WI38 (cell line): Measurements from ENCODE around the gene ANP32E.
"Not testable (repeated sequence)": the region's sequence is repeated elsewhere in the genome, so short reads cannot be mapped to it uniquely, and the experiment has no call there.

Experiments used
- H3K4me3 ChIP-seq: 2 replicates; pipeline ENCODE4 v1.5.1; 2011; ENCODE audit warnings: low read depth, mild to moderate bottlenecking, control low read depth, low read length
- TF ChIP-seq, protein P1 (sequence below): IDR thresholded peaks from 2 replicates; pipeline ENCODE4 v1.5.1; 2012; ENCODE audit warnings: low read depth, mild to moderate bottlenecking, control low read depth, low read length

The ANP32E gene

DNA sequence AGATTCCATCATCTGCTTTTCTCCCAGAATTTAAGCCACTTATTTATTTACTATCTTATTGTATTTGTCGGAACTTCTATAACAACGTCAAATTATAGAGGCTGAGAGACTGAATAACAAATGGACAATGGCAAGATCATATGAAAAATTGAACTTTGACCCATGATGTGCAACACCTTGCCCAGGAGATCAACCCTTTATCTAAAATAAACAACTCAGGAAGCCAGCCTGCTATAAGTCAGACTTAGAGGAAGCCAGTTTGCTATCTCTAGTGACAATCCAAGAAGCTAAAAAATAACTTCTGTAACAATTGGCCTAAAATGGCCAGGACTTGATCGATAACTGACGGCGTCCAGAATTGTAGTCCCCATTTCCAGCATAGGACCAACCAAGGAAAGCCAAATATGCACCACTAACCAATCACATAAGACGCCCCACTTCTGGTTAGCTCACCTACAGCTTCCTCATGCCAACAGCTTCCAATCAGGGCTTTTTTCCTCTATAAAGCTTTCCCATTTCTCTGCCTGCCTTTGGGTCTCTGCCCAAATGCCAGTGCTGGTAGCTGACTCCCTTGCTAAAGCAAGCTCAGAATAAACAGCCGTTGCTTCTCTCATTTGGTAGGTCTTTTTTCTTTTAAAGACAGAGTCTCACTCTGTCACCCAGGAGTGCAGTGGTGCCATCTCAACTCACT, 28.5 kb downstream of the ANP32E start:
- no peak overlapping the region for H3K4me3 ChIP-seq
- TF ChIP-seq, protein P1, sequence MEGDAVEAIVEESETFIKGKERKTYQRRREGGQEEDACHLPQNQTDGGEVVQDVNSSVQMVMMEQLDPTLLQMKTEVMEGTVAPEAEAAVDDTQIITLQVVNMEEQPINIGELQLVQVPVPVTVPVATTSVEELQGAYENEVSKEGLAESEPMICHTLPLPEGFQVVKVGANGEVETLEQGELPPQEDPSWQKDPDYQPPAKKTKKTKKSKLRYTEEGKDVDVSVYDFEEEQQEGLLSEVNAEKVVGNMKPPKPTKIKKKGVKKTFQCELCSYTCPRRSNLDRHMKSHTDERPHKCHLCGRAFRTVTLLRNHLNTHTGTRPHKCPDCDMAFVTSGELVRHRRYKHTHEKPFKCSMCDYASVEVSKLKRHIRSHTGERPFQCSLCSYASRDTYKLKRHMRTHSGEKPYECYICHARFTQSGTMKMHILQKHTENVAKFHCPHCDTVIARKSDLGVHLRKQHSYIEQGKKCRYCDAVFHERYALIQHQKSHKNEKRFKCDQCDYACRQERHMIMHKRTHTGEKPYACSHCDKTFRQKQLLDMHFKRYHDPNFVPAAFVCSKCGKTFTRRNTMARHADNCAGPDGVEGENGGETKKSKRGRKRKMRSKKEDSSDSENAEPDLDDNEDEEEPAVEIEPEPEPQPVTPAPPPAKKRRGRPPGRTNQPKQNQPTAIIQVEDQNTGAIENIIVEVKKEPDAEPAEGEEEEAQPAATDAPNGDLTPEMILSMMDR: no peak

DNA sequence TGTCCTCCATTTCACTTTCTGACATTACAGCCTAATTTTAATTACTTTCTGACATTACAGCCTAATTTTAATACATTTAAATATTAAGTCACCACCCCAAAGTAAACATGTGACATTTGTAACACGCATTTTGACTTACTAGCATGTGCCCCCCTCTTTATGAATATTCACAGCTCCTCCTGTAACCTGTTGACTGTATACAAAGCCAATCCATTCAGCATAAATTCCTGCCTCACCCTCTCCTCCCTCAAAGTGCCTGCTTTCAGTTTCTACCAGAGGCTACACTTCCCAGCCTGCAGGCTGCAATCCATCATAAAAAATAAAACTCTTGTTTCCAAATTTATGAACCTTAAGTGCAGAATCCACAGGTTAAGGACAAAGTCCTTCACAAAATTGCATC, 39.5 kb downstream of the ANP32E start:
- H3K4me3 ChIP-seq: no peak overlapping the region
- TF ChIP-seq, protein P1: no peak

DNA sequence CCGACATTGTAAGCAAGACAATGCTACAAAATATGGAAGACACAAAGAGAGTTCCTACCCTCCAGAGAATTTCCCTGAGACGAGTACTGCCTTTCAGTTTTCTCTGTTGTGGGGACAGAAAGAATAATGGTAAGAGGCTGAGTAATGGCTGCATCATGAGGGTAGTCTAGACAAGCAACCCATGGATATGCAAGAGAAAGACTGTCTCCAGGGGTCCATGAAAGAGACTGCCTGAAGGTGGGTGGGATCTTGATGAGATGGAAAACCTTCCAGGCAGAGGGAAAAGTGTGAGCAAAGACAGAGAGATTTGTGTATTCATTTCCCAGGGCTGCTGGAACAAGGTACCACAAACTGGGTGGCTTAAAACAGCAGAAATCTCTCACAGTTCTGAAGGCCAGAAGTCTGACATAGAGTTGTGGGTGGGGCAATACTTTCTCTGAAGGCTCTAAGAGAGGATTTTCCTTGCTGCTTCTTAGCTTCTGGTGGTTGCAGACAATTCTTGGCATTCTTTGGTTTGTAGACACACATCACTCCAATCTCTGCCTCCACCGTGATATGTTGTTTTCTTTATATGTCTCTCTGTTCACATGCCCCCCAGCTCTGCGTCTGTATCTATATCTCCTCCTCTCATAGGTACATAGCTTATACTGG, 41.4 kb downstream of the ANP32E start:
- no peak overlapping the region for H3K4me3 ChIP-seq
- TF ChIP-seq, protein P1: no peak

DNA sequence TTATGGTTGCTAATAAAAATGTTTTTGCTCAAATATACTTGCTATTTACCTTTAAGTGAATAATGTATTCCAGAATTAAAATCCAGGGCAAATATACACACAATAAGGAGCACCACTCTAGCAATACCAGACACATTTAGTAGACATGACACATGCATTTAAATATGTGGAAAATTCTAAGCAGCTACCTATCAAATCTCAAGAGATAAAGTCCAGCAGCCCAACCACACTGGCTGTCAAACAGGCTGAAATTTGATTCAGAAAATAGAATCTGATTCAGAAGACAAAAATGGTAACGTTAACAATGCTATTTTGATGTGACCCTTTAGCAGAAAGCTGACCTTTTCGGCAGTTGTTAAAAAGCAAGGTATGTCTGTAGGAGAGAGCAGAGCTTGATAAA, 43.9 kb downstream of the ANP32E start:
- no peak overlapping the region for H3K4me3 ChIP-seq
- TF ChIP-seq, protein P1: no peak

DNA sequence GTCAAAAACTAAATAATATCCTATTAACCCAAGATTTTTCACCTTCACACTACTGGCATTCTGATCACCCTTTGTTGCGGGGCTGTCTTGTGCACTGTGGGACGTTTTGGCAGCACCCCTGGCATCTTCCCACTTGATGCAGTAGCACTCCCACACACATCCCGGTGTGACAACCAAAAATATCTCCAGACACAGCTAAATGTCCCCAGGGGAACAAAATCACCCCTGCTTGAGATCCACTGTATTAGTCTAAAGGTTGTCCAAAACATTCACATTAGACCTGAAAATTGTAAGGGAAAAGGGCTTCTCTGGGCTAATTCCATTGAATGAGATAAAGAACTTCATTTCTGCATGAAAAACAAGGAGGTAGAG, 48.4 kb downstream of the ANP32E start:
- no peak overlapping the region for H3K4me3 ChIP-seq
- TF ChIP-seq, protein P1: no peak

DNA sequence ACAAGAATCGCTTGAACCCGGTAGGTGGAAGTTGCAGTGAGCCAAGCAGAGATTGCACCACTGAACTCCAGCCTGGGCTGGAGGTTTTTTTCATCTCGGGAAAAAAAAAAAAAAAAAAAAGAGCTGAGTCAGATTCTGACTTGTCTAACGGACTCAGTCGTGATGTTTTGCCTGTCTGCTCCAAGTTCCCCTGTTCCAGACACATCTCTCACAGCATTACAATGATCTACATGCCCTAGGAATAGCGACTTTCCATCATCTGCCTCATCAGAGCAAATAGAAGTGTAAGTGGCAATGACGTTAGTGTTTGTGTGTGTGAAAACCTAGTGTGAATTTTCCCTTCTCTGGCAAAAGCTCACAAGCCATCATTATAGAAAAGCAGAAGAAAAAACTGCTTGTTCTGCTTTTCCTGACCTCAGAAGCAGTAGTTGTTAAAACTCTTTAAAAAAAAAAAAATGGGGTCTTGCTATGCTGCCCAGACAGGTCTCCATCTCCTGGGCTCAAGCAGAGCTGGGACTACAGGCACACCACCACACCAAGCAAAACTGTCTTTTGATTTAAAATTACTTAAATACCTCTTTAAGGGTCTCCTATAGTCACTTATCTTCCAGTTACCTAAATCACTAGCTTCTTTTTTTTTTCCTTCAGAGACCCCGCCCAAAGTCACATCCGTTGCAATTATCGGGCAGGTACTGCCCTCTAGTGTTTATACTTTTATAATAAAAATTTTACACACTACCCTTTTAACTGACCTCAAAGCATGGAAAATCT, 48.9 kb downstream of the ANP32E start:
- TF ChIP-seq, protein P1: peak; percentile 26; the same call in 1 of the 2 replicates
- no peak overlapping the region; the same call in 1 of the 2 replicates for H3K4me3 ChIP-seq

DNA sequence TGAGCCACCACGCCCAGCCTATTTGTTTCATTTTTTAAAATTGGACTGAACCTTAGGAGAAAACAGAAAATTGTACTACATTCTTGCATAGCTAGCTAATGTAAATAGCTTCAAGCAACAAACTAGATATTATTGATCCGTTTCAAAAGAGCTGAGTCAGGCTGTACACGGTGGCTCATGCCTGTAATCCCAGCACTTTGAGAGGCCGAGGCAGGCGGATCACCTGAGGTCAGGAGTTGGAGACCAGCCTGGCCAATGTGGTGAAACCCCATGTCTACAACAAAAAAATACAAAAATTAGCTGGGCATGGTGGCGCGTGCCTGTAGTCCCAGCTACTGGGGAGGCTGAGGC, 49.5 kb downstream of the ANP32E start:
- not testable (repeated sequence) for H3K4me3 ChIP-seq
